H1 (cell line): ENCODE measurements around the gene PRKCSH. TPM values are rescaled to one million over a fixed set of nuclear protein-coding genes. Genes with fewer than 3 reads are reported as not detected.

Source experiments
- CTCF ChIA-PET: fragments of 300-600 bp; sonication (Branson Sonifier 250); formaldehyde crosslinking; loops from one replicate; lab custom pipeline; 2021; ENCODE audit not compliant: partially characterized antibody; lab: Charles Lee
- POLR2A ChIA-PET: fragments of 300-600 bp; sonication (Branson Sonifier 250); formaldehyde crosslinking; loops from one replicate; lab custom pipeline; 2021; ENCODE audit warnings: inconsistent platforms; ENCODE audit not compliant: partially characterized antibody; lab: Charles Lee
- DNase-seq, 2 experiments: peaks; one replicate each; pipeline versions ENCODE4 v3.0.0 to v3.0.0-alpha.2; 2010 to 2022; ENCODE audit warnings: low spot score in 2 of 2, low read depth in 1 of 2, mixed read lengths in 1 of 2
- FAIRE-seq: peaks from 2 replicates; lab custom pipeline; 2011; peaks lifted over from hg19 to GRCh38; lab: Jason Lieb, UNC
- H2AFZ ChIP-seq: 2 replicates; pipeline ENCODE4 v1.8.1; 2012; ENCODE audit warnings: low read length, inconsistent platforms
- H2AK5ac ChIP-seq: 2 replicates; pipeline ENCODE4 v1.6.1; 2013; ENCODE audit warnings: low read depth, low read length
- H2BK120ac ChIP-seq: replicated peaks from 2 replicates; pipeline ENCODE3; 2013; ENCODE audit warnings: low read depth, low read length, inconsistent platforms
- H2BK12ac ChIP-seq: 2 replicates; pipeline ENCODE4 v1.6.1; 2013; ENCODE audit warnings: low read depth, low read length
- H2BK15ac ChIP-seq: 2 replicates; pipeline ENCODE4 v1.6.1; 2013; ENCODE audit warnings: low read length
- H2BK20ac ChIP-seq: 2 replicates; pipeline ENCODE4 v1.6.1; 2013; ENCODE audit warnings: low read length
- H2BK5ac ChIP-seq: 2 replicates; pipeline ENCODE4 v1.6.1; 2013; ENCODE audit warnings: low read depth, low read length
- H3K14ac ChIP-seq: 2 replicates; pipeline ENCODE4 v1.6.1; 2013; ENCODE audit warnings: inconsistent platforms; ENCODE audit not compliant: insufficient read length
- H3K18ac ChIP-seq: 2 replicates; pipeline ENCODE4 v1.6.1; 2013; ENCODE audit warnings: low read length; ENCODE audit errors: extremely low read depth
- H3K23ac ChIP-seq: 2 replicates; pipeline ENCODE4 v1.6.1; 2013; ENCODE audit warnings: inconsistent platforms; ENCODE audit not compliant: insufficient read length
- H3K23me2 ChIP-seq: 2 replicates; pipeline ENCODE4 v1.6.1; 2013; ENCODE audit warnings: low read depth, low read length
- H3K27ac ChIP-seq: 2 replicates; pipeline ENCODE4 v1.6.1; 2011; ENCODE audit warnings: low read depth, low read length, inconsistent platforms
- H3K27me3 ChIP-seq, 4 experiments: replicated peaks in 1 of 4; 1 replicate in 1 of 4; 2 replicates in 3 of 4; pipeline versions ENCODE4 v1.6.1 to v1.8.1; 2011 to 2013; ENCODE audit warnings: low read length in 3 of 4, mild to moderate bottlenecking in 3 of 4, inconsistent platforms in 2 of 4, mixed read lengths in 2 of 4, moderate library complexity in 1 of 4; ENCODE audit not compliant: control insufficient read depth in 3 of 4, insufficient read depth in 3 of 4; ENCODE audit errors: extremely low read depth in 1 of 4
- H3K36me3 ChIP-seq, 4 experiments: 2 replicates each; pipeline versions ENCODE4 v1.6.1 to v1.8.1; 2011 to 2013; ENCODE audit warnings: mild to moderate bottlenecking in 4 of 4, low read length in 3 of 4, moderate library complexity in 2 of 4, control low read depth in 1 of 4, inconsistent platforms in 1 of 4; ENCODE audit not compliant: insufficient read depth in 4 of 4, control insufficient read depth in 2 of 4
- H3K4ac ChIP-seq: replicated peaks from 2 replicates; pipeline ENCODE3; 2013; ENCODE audit warnings: low read length, low read depth, mixed read lengths, inconsistent platforms; ENCODE audit not compliant: insufficient read length
- H3K4me1 ChIP-seq, 4 experiments: replicated peaks in 1 of 4; 1 replicate in 1 of 4; 2 replicates in 3 of 4; pipeline versions ENCODE4 v1.6.1 to v1.8.1; 2011 to 2013; ENCODE audit warnings: low read length in 3 of 4, inconsistent platforms in 2 of 4, mixed read lengths in 1 of 4; ENCODE audit not compliant: insufficient read depth in 4 of 4, control insufficient read depth in 3 of 4
- H3K4me2 ChIP-seq, 2 experiments: 2 replicates each; pipeline versions ENCODE4 v1.6.1 to v1.8.1; 2011 to 2013; ENCODE audit warnings: low read depth in 2 of 2, low read length in 2 of 2, control low read depth in 1 of 2, inconsistent platforms in 1 of 2, mild to moderate bottlenecking in 1 of 2; ENCODE audit not compliant: insufficient read depth in 1 of 2
- H3K4me3 ChIP-seq, 4 experiments: fragments of 200-600, 300-600 bp in 1 of 4; sonication (generic), shearing (Covaris generic), sonication (Bioruptor Twin) in 1 of 4; 2 replicates each; pipeline versions ENCODE4 v1.5.1 to v1.8.1; 2011 to 2016; ENCODE audit warnings: low read length in 4 of 4, low read depth in 3 of 4, control low read depth in 2 of 4, inconsistent platforms in 2 of 4, mild to moderate bottlenecking in 2 of 4, mixed read lengths in 1 of 4, moderate library complexity in 1 of 4; ENCODE audit not compliant: insufficient read depth in 2 of 4; ENCODE audit errors: extremely low read depth in 1 of 4
- H3K56ac ChIP-seq: replicated peaks from 2 replicates; pipeline ENCODE3; 2013; ENCODE audit warnings: low read depth, mild to moderate bottlenecking, mixed read lengths, low read length, inconsistent platforms; ENCODE audit not compliant: insufficient read length
- H3K79me1 ChIP-seq: 2 replicates; pipeline ENCODE4 v1.6.1; 2013; ENCODE audit warnings: low read depth, low read length, control low read depth
- H3K79me2 ChIP-seq, 2 experiments: 2 replicates each; pipeline versions ENCODE4 v1.6.1 to v1.8.1; 2012 to 2013; ENCODE audit warnings: low read length in 2 of 2, mild to moderate bottlenecking in 2 of 2, inconsistent platforms in 1 of 2; ENCODE audit not compliant: insufficient read depth in 2 of 2, control insufficient read depth in 1 of 2
- H3K9ac ChIP-seq, 4 experiments: replicated peaks in 1 of 4; 1 replicate in 1 of 4; 2 replicates in 3 of 4; pipeline versions ENCODE4 v1.6.1 to v1.8.1; 2011 to 2013; ENCODE audit warnings: low read depth in 3 of 4, low read length in 3 of 4, control low read depth in 2 of 4, mild to moderate bottlenecking in 2 of 4, moderate library complexity in 2 of 4, inconsistent platforms in 1 of 4; ENCODE audit errors: extremely low read depth in 1 of 4
- H3K9me3 ChIP-seq, 2 experiments: 2 replicates each; pipeline versions ENCODE4 v1.6.1 to v1.8.1; 2012 to 2013; ENCODE audit warnings: mild to moderate bottlenecking in 2 of 2, moderate library complexity in 2 of 2, control low read depth in 1 of 2, inconsistent platforms in 1 of 2, low read depth in 1 of 2, low read length in 1 of 2, mixed read lengths in 1 of 2; ENCODE audit not compliant: insufficient read depth in 2 of 2
- H4K20me1 ChIP-seq, 2 experiments: replicated peaks in 1 of 2; 2 replicates each; pipeline versions ENCODE3 to v1.8.1; 2011 to 2013; ENCODE audit warnings: inconsistent platforms in 2 of 2, low read length in 2 of 2, mild to moderate bottlenecking in 1 of 2; ENCODE audit not compliant: insufficient read depth in 2 of 2, control insufficient read depth in 1 of 2
- H4K5ac ChIP-seq: 2 replicates; pipeline ENCODE4 v1.6.1; 2013; ENCODE audit warnings: low read length, low read depth, mixed read lengths, inconsistent platforms; ENCODE audit not compliant: insufficient read length
- H4K8ac ChIP-seq: 2 replicates; pipeline ENCODE4 v1.8.0; 2013; ENCODE audit warnings: mild to moderate bottlenecking, moderate library complexity, low read length, inconsistent platforms; ENCODE audit not compliant: insufficient read depth; ENCODE audit errors: extremely low read depth
- H4K91ac ChIP-seq: replicated peaks from 2 replicates; pipeline ENCODE3; 2013; ENCODE audit warnings: low read length, mixed read lengths, inconsistent platforms; ENCODE audit not compliant: insufficient read length
- ASH2L ChIP-seq: fragments of 200-600, 300-600 bp; sonication (generic); IDR thresholded peaks from one replicate; pipeline ENCODE4 v1.7.1; 2017; ENCODE audit warnings: low read length
- ATF3 ChIP-seq: IDR thresholded peaks from 2 replicates; pipeline ENCODE4 v1.6.1; 2011; ENCODE audit warnings: low read depth, mild to moderate bottlenecking, low read length; ENCODE audit not compliant: insufficient read depth
- CREB1 ChIP-seq: IDR thresholded peaks from 2 replicates; pipeline ENCODE4 v1.6.1; 2012; ENCODE audit warnings: inconsistent platforms
- KDM5A ChIP-seq: fragments of 200-600 bp; IDR thresholded peaks from 2 replicates; pipeline ENCODE4 v1.7.1; 2012; ENCODE audit warnings: mild to moderate bottlenecking, low read length, inconsistent platforms, mixed read lengths
- RBBP5 ChIP-seq: IDR thresholded peaks from 2 replicates; pipeline ENCODE4 v1.7.1; 2012; ENCODE audit warnings: low read depth, mild to moderate bottlenecking, inconsistent platforms, low read length, moderate library complexity, borderline replicate concordance
- SIN3A ChIP-seq, 2 experiments: IDR thresholded peaks in 1 of 2; conservative IDR thresholded peaks in 1 of 2; 2 replicates each; pipeline ENCODE4 v1.6.1; 2011 to 2012; ENCODE audit warnings: low read length in 2 of 2, improper control_type of control experiment in 1 of 2, low read depth in 1 of 2, mild to moderate bottlenecking in 1 of 2
- SIRT6 ChIP-seq: IDR thresholded peaks from one replicate; pipeline ENCODE4 v1.7.1; 2012; ENCODE audit warnings: low read length, inconsistent platforms
- SP4 ChIP-seq: IDR thresholded peaks from 2 replicates; pipeline ENCODE4 v1.6.1; 2012; ENCODE audit warnings: low read length, inconsistent platforms
- SRF ChIP-seq: IDR thresholded peaks from 2 replicates; pipeline ENCODE4 v1.6.1; 2011; ENCODE audit warnings: mild to moderate bottlenecking, low read depth, low read length, moderate library complexity
- TBP ChIP-seq: IDR thresholded peaks from 2 replicates; pipeline ENCODE4 v1.6.1; 2011; ENCODE audit warnings: low read depth, low read length, improper control_type of control experiment
- WGBS, 2 experiments: shearing (Covaris generic) in 1 of 2; methylation state at CpG; one replicate each; pipeline versions ENCODE4 v1.1.6 to v1.1.7; 2013 to 2015; ENCODE audit warnings: low lambda C conversion rate in 2 of 2, mixed read lengths in 2 of 2, inconsistent platforms in 1 of 2, low coverage in 1 of 2, missing lambda C conversion rate in 1 of 2; ENCODE audit not compliant: insufficient replicate concordance in 2 of 2, insufficient coverage in 1 of 2, insufficient read length in 1 of 2; ENCODE audit errors: extremely low coverage in 1 of 2, missing lambda C conversion rate in 1 of 2; 5-methylcytosine and 5-hydroxymethylcytosine counted together
- polyA plus RNA-seq, 7 experiments: library from polyadenylated mRNA; depleted of rRNA in 3 of 7; stranded (reverse) in 5 of 7; unstranded in 2 of 7; fragments of >200 nt in 5 of 7; fragments of 200-250 nt in 2 of 7; gene quantifications; 1 replicate in 5 of 7; 2 replicates in 1 of 7; 4 replicates in 1 of 7; pipeline versions ENCODE4 v1.2.1 to v1.2.3, GENCODE V29; 2011 to 2013; ENCODE audit warnings: missing spikeins in 2 of 7, mixed read lengths in 2 of 7
- total RNA-seq: library from RNA; stranded (reverse); fragmentation: NEBNext Ultra II Directional; extraction: Animal tissue kit (Norgen Biotek cat#: 25700); gene quantifications from 2 replicates; pipeline ENCODE4 v1.2.1, GENCODE V29; 2021

Gene PRKCSH
- total and polyA plus RNA-seq, 2 of the 8 experiments (the other 6 are each of a cell fraction or from before 2014, with no cell fraction given) = 97.2 to 337 TPM

- no peaks in the 10 kb centered on the region for H4K20me1 ChIP-seq
- peaks cover 34% of the 10 kb centered on the region for H3K23me2 ChIP-seq
- peak overlapping the region; percentile 32; the same call in 1 of the 2 replicates for H2BK20ac ChIP-seq
- H3K79me2 ChIP-seq = no peaks in the 10 kb centered on the region
- peak overlapping the region; percentile 82; the same call in 1 of the 2 replicates for H2AFZ ChIP-seq
- peak overlapping the region; percentile 46; the same call in 1 of the 2 replicates for H2BK15ac ChIP-seq
- no peaks in the 10 kb centered on the region for H3K9me3 ChIP-seq
- no peak overlapping the region for H3K4ac ChIP-seq
- peak overlapping the region; percentile 90 to 98 for H3K4me2 ChIP-seq
- no peak overlapping the region for H3K23ac ChIP-seq
- H3K36me3 ChIP-seq = no peaks in the 10 kb centered on the region
- peak overlapping the region; percentile 60 for H3K18ac ChIP-seq
- peaks cover 3% of the 10 kb centered on the region; the same call in 1 of the 2 replicates for H3K79me1 ChIP-seq
- POLR2A ChIA-PET = interaction anchor here (0.9 to 4.9 kb wide), 11 partner anchors 13 to 175 kb away, joined by 3 to 29 read pairs (median 11); partner anchors contain the start of genes ELAVL3, EPOR, ODAD3 and PRKCSH
- 13% methylated on average over 47 of the region's 56 CpGs; no CpG with 5 or more reads in 1 of the 2 experiments for WGBS, 2 experiments
- peak; percentile 88 to 99 for DNase-seq
- no peak overlapping the region for H2BK120ac ChIP-seq
- H2BK12ac ChIP-seq = peak overlapping the region; percentile 84; the same call in 1 of the 2 replicates
- H3K4me1 ChIP-seq = peaks cover 0 to 14% (median 12%) of the 10 kb centered on the region in 4 experiments; a peak in 5 of 7 replicates
- 0 out of 2 replicates have a peak overlapping the region, but pooled peaks have one; percentile 53 for H2AK5ac ChIP-seq
- H3K27me3 ChIP-seq = peaks cover 2 to 28% (median 21%) of the 10 kb centered on the region in 4 experiments
- CTCF ChIA-PET = interaction anchor here (0.6 to 13.7 kb wide), 5 partner anchors 9 to 60 kb away, joined by 3 to 197 read pairs (median 6); partner anchors contain the start of genes EPOR, ODAD3, PRKCSH and SWSAP1
- peak; percentile 62 for FAIRE-seq
- H3K27ac ChIP-seq = no peak overlapping the region
- H4K91ac ChIP-seq = peak overlapping the region; percentile 70
- H3K9ac ChIP-seq = peak overlapping the region in 3 of 4 experiments; percentile 0 to 20 (median 20); a peak in 4 of 7 replicates
- peak overlapping the region; percentile 83; the same call in 1 of the 2 replicates for H2BK5ac ChIP-seq
- H3K4me3 ChIP-seq = peak overlapping the region; percentile 37 to 76 (median 53)
- no peak overlapping the region for H3K56ac ChIP-seq
- no peak overlapping the region for H3K14ac ChIP-seq
- peak overlapping the region; percentile 75; the same call in 1 of the 2 replicates for H4K8ac ChIP-seq
- no peak overlapping the region for H4K5ac ChIP-seq
- TF ChIP-seq ASH2L = peak; percentile 13
- no peak for TF ChIP-seq ATF3
- TF ChIP-seq CREB1 = peak; percentile 63
- TF ChIP-seq SP4 = 0 out of 2 replicates have a peak, but pooled peaks have one; percentile 24
- TF ChIP-seq TBP = 0 out of 2 replicates have a peak, but pooled peaks have one; percentile 13
- TF ChIP-seq SIRT6 = no peak
- TF ChIP-seq SRF = no peak
- TF ChIP-seq SIN3A (conservative IDR thresholded peaks at IDR 0.05 in 1 of 2, IDR thresholded peaks at IDR 0.05 in 1 of 2; ENCODE audit: low read depth in 1 of 2, low read length in 2 of 2) = peak in 1 of 2 experiments; percentile 60; a peak in 1 of 4 replicates
- no peak for TF ChIP-seq KDM5A
- TF ChIP-seq RBBP5 = no peak; the same call in 1 of the 2 replicates
These were observed 13.0 kb upstream of the PRKCSH start for GRCh38 chr19:11422163-11423065.
